Keratinocyte (primary cell): ENCODE results near the gene HLF. TPM values are rescaled to one million over a fixed set of nuclear protein-coding genes. Genes with fewer than 3 reads are reported as not detected.

Experiments used
- DNase-seq: peaks from one replicate; pipeline ENCODE4 v3.0.0-alpha.2; 2011; ENCODE audit warnings: low read depth, missing footprints, low spot score
- FAIRE-seq: peaks from 2 replicates; lab custom pipeline; 2011; peaks lifted over from hg19 to GRCh38; lab: Jason Lieb, UNC
- H2AFZ ChIP-seq: 2 replicates; pipeline ENCODE4 v1.6.0; 2012; ENCODE audit warnings: low read length, control low read depth, inconsistent platforms; ENCODE audit not compliant: control insufficient read depth
- H3K27ac ChIP-seq: 2 replicates; pipeline ENCODE4 v1.5.1; 2011; ENCODE audit warnings: low read length; ENCODE audit not compliant: control insufficient read depth, insufficient read depth
- H3K27me3 ChIP-seq: 3 replicates; pipeline ENCODE4 v1.6.0; 2011; ENCODE audit warnings: low read length; ENCODE audit not compliant: control insufficient read depth, insufficient read depth; ENCODE audit errors: extremely low read depth
- H3K36me3 ChIP-seq, 2 experiments: 2 replicates in 1 of 2; 3 replicates in 1 of 2; pipeline ENCODE4 v1.5.1; 2011; ENCODE audit warnings: low read length in 2 of 2, mild to moderate bottlenecking in 1 of 2; ENCODE audit not compliant: control insufficient read depth in 2 of 2, insufficient read depth in 2 of 2; ENCODE audit errors: extremely low read depth in 1 of 2
- H3K4me1 ChIP-seq: 3 replicates; pipeline ENCODE4 v1.5.1; 2011; ENCODE audit warnings: low read length; ENCODE audit not compliant: control insufficient read depth, insufficient read depth; ENCODE audit errors: extremely low read depth
- H3K4me2 ChIP-seq: 3 replicates; pipeline ENCODE4 v1.6.0; 2011; ENCODE audit warnings: low read depth, low read length; ENCODE audit not compliant: control insufficient read depth, insufficient read depth; ENCODE audit errors: extremely low read depth
- H3K4me3 ChIP-seq, 3 experiments: fragments of 200-600 bp in 1 of 3; sonication (generic) in 1 of 3; 2 replicates in 2 of 3; 3 replicates in 1 of 3; pipeline ENCODE4 v1.5.1; 2011 to 2016; ENCODE audit warnings: low read length in 3 of 3, mild to moderate bottlenecking in 3 of 3, control low read depth in 2 of 3, inconsistent platforms in 1 of 3, low read depth in 1 of 3, mixed read lengths in 1 of 3, mixed run types in 1 of 3, moderate library complexity in 1 of 3; ENCODE audit not compliant: control insufficient read depth in 2 of 3, insufficient read depth in 2 of 3; ENCODE audit errors: extremely low read depth in 1 of 3
- H3K79me2 ChIP-seq: 2 replicates; pipeline ENCODE4 v1.6.0; 2012; ENCODE audit warnings: low read length; ENCODE audit not compliant: control insufficient read depth, insufficient read depth
- H3K9ac ChIP-seq: 3 replicates; pipeline ENCODE4 v1.6.0; 2011; ENCODE audit warnings: low read length; ENCODE audit not compliant: control insufficient read depth, insufficient read depth; ENCODE audit errors: extremely low read depth
- H3K9me1 ChIP-seq: 3 replicates; pipeline ENCODE4 v1.6.0; 2011; ENCODE audit warnings: low read length; ENCODE audit not compliant: control insufficient read depth, insufficient read depth; ENCODE audit errors: extremely low read depth
- H3K9me3 ChIP-seq: 2 replicates; pipeline ENCODE4 v1.5.1; 2012; ENCODE audit warnings: low read depth, low read length; ENCODE audit not compliant: control insufficient read depth
- H4K20me1 ChIP-seq: 3 replicates; pipeline ENCODE4 v1.6.0; 2011; ENCODE audit warnings: low read length; ENCODE audit not compliant: control insufficient read depth, insufficient read depth; ENCODE audit errors: extremely low read depth
- EZH2 ChIP-seq: IDR thresholded peaks from one replicate; pipeline ENCODE4 v1.6.1; 2012; ENCODE audit warnings: inconsistent platforms, mild to moderate bottlenecking, low read length, moderate library complexity
- dilution Hi-C: fragments of 300-500 bp; cut with MboI; formaldehyde crosslinking; loops from one replicate; pipeline ENCODE4 v1.7.0; 2020; ENCODE audit warnings: low sequenced_read_pairs; ENCODE audit not compliant: extremely low pct_ligation_motif_present
- polyA plus RNA-seq, 5 experiments: library from polyadenylated mRNA; depleted of rRNA in 3 of 5; stranded (reverse) in 3 of 5; stranded (forward) in 1 of 5; unstranded in 1 of 5; fragments of >200 nt; gene quantifications; 1 replicate in 1 of 5; 2 replicates in 3 of 5; 3 replicates in 1 of 5; pipeline versions ENCODE4 v1.2.1 to v1.2.3, GENCODE V29; 2011 to 2012; ENCODE audit warnings: missing spikeins in 2 of 5, low read depth in 1 of 5, low replicate concordance in 1 of 5
- TF ChIP-seq, protein P1 (sequence below), 3 experiments: IDR thresholded peaks in 1 of 3; conservative IDR thresholded peaks in 1 of 3; optimal IDR thresholded peaks in 1 of 3; 2 replicates in 2 of 3; 3 replicates in 1 of 3; pipeline versions ENCODE3 to v1.5.1; 2011; ENCODE audit warnings: low read length in 3 of 3, mild to moderate bottlenecking in 3 of 3, moderate library complexity in 2 of 3, control low read depth in 1 of 3, inconsistent platforms in 1 of 3; ENCODE audit not compliant: insufficient read depth in 2 of 3; ENCODE audit errors: extremely low read depth in 1 of 3

The HLF gene
- polyA plus RNA-seq, 1 donor (not counting 4 experiments of a cell fraction or from before 2014, with no cell fraction given) = 0.21 TPM

DNA sequence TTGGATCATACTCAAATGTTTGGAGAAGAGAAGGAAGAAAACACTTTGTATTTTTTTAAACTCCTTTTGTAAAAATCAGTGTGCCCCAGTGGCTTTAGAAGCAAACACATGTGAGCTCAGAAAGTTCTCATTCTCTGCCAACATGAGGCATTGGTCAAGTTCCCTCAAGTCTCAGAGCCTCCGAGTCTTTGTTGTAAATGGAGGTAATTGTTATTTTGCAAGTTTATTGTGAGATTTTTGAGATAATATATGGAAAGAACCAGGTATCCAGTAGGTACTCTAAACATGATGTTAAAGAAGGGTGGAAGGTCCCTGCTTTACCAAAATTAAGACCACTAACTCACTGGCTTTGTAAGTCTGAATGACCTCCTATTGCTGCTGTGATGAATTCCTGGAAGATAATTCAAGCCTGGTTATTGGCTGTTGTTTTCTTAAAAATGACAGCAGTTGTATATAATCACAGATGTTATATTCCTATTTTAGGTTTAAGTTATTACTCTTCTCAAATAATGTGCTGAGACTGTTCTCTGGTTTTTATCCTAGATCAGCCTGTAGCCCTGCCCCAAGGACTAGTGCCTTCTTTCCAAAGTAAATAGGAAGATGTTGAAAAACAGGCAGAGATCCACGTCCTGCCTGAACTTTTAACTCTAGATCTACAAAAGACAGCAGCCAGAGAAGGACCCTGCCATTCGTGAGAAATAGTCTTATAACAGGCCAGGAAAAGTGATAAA, 2.4 kb downstream of the HLF start:
- H3K9me1 ChIP-seq = no peaks in the 10 kb centered on the region
- H3K4me3 ChIP-seq = no peak overlapping the region
- no peak for FAIRE-seq

DNA sequence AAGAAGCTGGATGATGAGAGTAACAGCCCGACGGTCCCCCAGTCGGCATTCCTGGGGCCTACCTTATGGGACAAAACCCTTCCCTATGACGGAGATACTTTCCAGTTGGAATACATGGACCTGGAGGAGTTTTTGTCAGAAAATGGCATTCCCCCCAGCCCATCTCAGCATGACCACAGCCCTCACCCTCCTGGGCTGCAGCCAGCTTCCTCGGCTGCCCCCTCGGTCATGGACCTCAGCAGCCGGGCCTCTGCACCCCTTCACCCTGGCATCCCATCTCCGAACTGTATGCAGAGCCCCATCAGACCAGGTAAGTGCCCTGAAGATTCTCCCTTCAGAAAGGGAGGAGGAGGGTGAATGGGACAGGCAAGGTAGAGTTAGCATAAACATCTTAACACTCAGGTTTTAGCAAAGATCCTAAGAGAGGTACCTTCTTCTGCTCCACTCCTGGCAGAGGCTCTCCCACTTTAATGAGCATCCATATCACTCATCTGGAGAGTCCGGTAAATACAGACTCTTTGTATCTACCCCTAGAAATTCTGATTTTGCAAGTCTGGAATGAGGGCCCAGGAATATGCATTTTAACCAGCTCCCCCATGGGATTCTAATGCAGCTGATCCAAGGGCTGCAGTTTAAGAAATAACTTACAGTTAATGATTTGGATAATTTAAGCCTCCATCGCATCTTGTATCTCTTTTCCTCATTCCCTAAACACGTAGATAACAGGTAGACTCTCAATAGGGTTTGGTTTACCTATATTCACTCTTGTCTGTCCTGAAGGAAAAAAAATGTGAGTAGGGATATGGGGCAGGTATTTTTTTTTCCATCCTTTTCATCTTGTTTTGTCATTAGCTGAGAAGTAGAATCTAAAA, 3.3 kb downstream of the HLF start:
- FAIRE-seq (no peak), DNase-seq (no peak)
- Histone ChIP-seq H3K4me2 (no peak overlapping the region), H3K9ac (no peak overlapping the region), H3K9me1 (no peaks in the 10 kb centered on the region), H3K4me1 (peaks cover 4% of the 10 kb centered on the region), H4K20me1 (no peaks in the 10 kb centered on the region), H3K27me3 (peaks cover 44% of the 10 kb centered on the region), H3K4me3 (no peak overlapping the region), H3K79me2 (no peaks in the 10 kb centered on the region), H3K27ac (no peak overlapping the region), H3K36me3 (no peaks in the 10 kb centered on the region), H2AFZ (no peak overlapping the region), H3K9me3 (no peaks in the 10 kb centered on the region)
- dilution Hi-C loops = no loop called here
- TF ChIP-seq EZH2 = no peak
- TF ChIP-seq, protein P1, sequence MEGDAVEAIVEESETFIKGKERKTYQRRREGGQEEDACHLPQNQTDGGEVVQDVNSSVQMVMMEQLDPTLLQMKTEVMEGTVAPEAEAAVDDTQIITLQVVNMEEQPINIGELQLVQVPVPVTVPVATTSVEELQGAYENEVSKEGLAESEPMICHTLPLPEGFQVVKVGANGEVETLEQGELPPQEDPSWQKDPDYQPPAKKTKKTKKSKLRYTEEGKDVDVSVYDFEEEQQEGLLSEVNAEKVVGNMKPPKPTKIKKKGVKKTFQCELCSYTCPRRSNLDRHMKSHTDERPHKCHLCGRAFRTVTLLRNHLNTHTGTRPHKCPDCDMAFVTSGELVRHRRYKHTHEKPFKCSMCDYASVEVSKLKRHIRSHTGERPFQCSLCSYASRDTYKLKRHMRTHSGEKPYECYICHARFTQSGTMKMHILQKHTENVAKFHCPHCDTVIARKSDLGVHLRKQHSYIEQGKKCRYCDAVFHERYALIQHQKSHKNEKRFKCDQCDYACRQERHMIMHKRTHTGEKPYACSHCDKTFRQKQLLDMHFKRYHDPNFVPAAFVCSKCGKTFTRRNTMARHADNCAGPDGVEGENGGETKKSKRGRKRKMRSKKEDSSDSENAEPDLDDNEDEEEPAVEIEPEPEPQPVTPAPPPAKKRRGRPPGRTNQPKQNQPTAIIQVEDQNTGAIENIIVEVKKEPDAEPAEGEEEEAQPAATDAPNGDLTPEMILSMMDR (optimal IDR thresholded peaks at IDR 0.05 in 1 of 3, IDR thresholded peaks at IDR 0.05 in 1 of 3, conservative IDR thresholded peaks at IDR 0.05 in 1 of 3; ENCODE audit: extremely low read depth in 1 of 3, insufficient read depth in 2 of 3, low read length in 3 of 3) = no peak

More for the DNA sequence above, 2.4 kb downstream of the HLF start:
- no peak for DNase-seq
- H3K9ac ChIP-seq = no peak overlapping the region
- no peaks in the 10 kb centered on the region for H3K9me3 ChIP-seq
- dilution Hi-C loops = no loop called here
- no peak overlapping the region for H3K27ac ChIP-seq
- no peaks in the 10 kb centered on the region for H3K36me3 ChIP-seq
- no peak overlapping the region for H2AFZ ChIP-seq
- H3K79me2 ChIP-seq = no peaks in the 10 kb centered on the region
- H3K4me2 ChIP-seq = no peak overlapping the region
- H3K4me1 ChIP-seq = peaks cover 4% of the 10 kb centered on the region
- H4K20me1 ChIP-seq = no peaks in the 10 kb centered on the region
- H3K27me3 ChIP-seq = peaks cover 47% of the 10 kb centered on the region
- no peak for TF ChIP-seq EZH2
- TF ChIP-seq, protein P1 (optimal IDR thresholded peaks at IDR 0.05 in 1 of 3, IDR thresholded peaks at IDR 0.05 in 1 of 3, conservative IDR thresholded peaks at IDR 0.05 in 1 of 3; ENCODE audit: extremely low read depth in 1 of 3, insufficient read depth in 2 of 3, low read length in 3 of 3) = no peak
